Mesenteric fat pad (tissue), 1 donor: ENCODE data around the gene GARIN5A. TPM values are rescaled to one million over a fixed set of nuclear protein-coding genes. Genes with fewer than 3 reads are reported as not detected.

Experiments used
- DNase-seq: peaks from one replicate; pipeline ENCODE4 v3.0.0-alpha.2; 2020; ENCODE audit warnings: low spot score
- total RNA-seq: library from RNA; stranded (reverse); fragmentation: NEBNext Ultra II Directional; extraction: Animal tissue kit (Norgen Biotek cat#: 25700); gene quantifications from one replicate; pipeline ENCODE4 v1.2.1, GENCODE V29; 2021
- donor health status: DM: yes; HTN: yes; CAD: no.

GARIN5A gene
- total RNA-seq, 1 donor from 2014 or later, result 0.35 TPM

DNA sequence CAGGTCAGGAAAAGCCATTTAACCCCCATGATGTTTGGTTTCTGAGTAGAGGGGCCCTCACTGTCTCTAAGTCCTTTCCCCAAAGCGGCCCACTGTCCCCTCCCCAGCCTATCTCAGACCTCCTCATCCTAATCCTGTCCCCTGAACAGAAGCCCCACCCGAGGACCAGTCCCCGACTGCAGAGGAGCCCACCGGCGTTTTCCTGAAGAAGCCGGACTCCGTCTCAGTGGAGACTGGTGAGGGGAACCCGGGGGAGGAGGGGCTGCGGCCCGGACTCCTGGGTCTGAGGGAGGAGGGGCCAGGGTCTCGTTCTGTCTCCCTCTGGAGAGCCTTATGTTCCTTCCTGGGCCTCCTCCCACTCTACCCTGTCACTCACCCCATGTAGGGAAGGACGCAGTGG, 41.0 kb downstream of the GARIN5A start:
- no peak for DNase-seq

DNA sequence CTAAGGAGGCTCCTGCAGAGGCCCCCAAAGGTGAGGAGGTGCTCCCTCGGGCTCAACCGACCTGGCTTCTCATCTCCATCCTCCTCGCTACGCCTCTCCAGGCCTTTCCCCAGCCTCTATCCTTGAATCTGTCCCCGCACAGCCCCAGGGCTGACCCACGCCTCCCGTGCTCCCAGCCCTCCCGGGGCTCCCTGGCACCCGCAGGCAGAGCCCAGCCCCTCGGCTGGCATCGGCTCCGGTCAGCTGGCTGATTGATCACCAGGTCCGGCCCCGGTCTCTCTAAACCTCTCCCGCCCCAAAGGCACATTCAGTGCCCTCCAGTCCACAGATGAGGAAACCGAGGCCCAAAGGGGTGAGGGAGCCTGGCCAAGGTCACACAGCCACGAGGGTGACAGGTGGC, 41.4 kb downstream of the GARIN5A start:
- no peak for DNase-seq

- no peak for DNase-seq
These were observed 42.1 kb downstream of the GARIN5A start for GRCh38 chr19:50434525-50434924.

DNA sequence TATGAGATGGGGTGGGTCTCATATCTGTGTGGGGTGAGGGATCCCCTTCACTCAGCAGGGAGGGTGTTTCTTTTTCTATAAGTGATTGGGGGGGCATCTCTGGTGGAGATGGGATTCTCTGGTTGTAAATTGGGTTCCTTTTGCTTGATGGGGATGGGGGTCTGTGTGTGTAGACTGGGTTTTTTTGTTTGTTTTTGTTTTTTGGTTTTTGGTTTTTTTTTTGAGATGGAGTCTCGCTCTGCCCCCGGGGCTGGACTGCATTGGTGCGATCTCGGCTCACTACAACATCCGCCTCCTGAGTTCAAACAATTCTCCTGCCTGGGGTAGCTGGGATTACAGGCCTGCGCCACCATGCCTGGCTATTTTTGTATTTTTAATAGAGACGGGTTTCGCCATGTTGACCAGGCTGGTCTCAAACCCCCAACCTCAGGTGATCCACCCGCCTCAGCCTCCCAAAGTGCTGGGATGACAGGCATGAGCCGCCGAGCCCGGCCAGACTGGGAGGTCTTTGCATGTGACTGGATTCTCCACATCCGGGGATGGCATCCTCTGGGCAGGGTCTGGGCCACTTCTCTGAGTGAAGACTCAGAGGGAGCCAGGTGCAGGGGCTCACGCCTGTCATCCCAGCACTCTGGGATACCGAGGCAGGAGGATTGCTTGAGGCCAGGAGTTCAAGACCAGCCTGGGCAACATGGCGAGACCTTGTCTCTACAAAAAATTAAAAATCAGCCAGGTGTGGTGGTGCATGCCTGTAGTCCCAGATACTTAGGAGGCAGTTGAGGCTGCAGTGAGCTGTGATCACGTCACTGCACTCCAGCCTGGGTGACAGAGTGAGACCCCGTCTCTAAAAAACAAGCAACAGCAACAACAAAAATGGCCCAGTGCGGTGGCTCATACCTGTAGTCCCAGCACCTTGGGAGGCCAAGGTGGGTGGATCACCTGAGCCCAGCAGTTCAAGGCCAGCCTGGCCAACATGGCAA, 43.2 kb downstream of the GARIN5A start:
- DNase-seq, result no peak

DNA sequence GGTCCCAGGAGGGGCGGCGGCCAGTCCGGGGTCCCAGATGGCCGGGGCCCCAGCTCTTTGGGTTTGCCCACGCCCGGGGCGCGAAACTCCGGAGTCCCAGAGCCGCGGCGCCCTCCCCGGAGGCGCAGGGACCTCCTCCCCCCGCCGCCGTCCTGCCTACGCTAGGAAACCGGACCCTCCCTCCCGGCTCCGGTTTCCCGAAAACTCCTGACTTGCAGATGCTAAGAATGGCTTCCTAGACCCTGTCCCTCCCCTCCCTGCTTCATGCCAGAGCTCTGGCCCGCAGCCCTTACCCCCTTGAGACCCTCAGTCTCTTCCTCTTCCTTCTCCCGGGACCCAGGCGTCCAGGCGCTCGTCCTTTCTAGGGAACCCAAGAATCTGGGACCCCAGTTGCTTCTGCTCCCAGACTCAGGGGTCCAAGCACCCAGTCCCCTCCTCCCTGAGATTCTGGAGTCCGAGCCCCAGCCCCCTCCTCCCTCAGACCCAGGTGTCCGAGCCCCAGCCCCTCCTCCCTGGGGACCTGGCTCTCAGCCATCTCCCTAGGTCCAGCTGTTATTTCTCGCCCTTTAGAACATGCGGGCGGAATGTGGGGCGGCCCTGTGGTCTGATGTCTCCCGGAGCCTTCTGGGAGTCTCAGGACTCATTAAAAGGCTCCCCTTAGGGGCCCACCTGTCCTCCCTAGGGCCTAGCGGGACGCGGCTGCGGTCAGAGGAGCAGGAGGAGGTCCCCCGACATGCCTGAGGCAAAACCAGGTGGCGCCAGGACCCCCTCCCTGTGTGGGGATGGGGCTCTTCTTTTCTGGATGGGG, 44.2 kb downstream of the GARIN5A start, which contains the start of gene MYBPC2:
MYBPC2 (plus strand) TSS at position 672 of the 808 bp plus-strand sequence; CDS start at position 734, 62 bp downstream.
- DNase-seq, result no peak

DNA sequence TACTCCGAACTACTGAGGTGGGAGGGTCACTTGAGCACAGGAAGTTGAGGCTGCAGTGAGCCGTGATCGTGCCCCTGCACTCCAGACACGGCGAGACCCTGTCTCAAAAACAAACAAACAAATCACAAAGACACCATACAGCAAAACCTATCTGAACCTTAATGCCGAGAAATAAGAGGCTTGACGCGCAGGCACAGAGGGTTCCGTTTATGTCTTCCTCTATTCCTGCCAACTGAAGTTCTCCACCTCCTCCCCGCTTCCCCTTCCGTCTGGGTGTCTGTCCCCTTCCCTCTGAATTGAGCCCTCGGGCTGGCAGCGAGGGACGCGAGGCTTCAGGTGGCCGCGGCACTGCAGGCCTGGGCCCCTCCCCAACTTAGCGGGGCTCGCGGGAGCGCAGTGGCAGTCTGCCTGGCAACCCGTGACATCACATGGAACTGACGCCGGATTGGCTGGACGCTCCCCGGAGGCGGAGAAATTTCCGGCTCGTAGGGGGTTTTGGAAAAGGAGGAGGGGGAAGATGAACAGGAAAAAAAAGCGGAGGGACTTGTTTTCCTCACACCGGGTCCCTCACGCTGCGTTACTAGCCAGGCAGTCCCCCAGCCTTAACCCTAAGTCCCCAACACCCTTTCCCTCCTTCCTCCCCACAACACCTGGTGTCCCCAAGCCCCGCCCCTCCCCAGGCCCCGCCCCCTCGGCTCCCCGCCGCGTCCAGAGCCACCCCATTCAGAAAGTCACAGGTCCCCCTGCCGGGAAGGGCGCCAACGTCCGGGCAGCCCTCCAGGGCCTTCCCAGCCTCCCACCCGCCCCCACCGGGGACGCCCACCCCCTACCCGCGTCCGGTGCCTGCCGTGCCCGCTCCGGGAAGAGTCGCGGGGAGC, 45.1 kb downstream of the GARIN5A start:
- DNase-seq, result peak; percentile 95

DNA sequence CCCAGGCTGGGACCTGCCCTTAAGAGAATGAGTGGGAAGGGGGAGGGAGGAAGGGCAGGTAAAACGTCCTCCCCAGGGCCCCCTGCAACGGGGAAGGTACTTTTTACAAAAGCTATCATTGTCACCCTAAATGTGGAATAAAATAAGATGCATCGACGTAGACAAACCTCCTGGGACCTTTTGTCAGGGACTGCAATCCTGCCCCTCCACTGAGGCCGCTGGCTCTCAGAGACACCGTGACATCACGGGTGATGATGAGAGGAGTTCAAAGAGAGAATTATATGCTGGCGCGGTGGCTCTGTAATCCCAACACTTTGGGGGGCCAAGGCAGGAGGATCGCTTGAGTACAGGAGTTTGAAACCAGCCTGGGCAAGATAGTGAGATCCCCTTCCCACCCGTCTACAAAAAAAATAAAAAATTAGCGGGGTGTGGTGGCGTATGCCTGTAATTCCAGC, 45.7 kb downstream of the GARIN5A start:
- no peak for DNase-seq

- DNase-seq, result no peak
These were observed 47.7 kb downstream of the GARIN5A start for GRCh38 chr19:50428772-50429463.

DNA sequence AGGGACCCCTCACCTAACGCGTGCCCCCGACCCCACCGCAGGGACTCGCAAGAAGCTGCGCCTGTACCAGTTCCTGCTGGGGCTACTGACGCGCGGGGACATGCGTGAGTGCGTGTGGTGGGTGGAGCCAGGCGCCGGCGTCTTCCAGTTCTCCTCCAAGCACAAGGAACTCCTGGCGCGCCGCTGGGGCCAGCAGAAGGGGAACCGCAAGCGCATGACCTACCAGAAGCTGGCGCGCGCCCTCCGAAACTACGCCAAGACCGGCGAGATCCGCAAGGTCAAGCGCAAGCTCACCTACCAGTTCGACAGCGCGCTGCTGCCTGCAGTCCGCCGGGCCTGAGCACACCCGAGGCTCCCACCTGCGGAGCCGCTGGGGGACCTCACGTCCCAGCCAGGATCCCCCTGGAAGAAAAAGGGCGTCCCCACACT, 48.6 kb downstream of the GARIN5A start:
- DNase-seq, result peak; percentile 93

GRCh38 chr19:50427318-50427925, 49.2 kb downstream of the GARIN5A start:
- DNase-seq, result no peak

- no peak for DNase-seq
These were observed 51.1 kb downstream of the GARIN5A start for GRCh38 chr19:50425581-50425980.

- DNase-seq, result no peak
These were observed 53.2 kb downstream of the GARIN5A start for GRCh38 chr19:50423279-50424113.

- DNase-seq, result no peak
These were observed 54.0 kb downstream of the GARIN5A start for GRCh38 chr19:50422397-50423278.

DNA sequence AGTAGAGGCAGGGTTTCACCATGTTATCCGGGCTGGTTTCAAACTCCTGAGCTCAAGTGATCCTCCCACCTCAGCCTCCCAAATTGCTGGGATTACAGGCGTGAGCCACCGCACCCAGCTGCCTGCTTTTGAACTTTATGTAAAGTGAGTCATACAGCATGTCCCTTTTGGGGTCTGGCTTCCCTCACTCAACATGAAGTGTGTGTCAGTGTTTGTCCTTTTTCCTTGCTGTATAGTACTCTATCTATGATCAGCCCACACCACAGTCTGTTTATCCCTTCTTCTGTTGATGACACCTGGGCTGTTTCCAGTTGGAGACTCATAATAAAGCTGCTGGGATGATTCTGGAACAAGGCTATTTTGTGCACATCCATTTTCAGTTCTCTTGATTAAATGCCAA, 55.8 kb downstream of the GARIN5A start:
- no peak for DNase-seq

DNA sequence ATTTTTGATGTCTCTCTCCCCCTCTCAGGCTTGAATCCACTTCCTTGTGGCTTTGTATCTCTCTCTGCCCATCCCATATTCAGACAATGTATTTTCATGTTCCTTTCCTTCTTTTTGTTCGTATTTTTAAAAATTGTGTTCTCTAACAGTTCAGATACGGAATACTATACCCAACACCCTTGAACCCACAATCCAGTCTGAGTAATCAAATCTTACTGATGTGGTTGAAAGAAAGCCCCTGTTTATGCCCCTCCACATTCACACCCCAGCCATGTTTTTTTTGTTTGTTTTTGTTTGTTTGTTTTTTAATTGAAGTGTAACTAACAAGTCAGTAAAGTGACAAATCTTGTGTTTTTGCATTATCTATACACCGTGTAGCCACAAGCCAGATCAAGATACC, 56.5 kb downstream of the GARIN5A start:
- DNase-seq, result no peak

GRCh38 chr19:50419580-50420035, 57.0 kb downstream of the GARIN5A start:
- no peak for DNase-seq

DNA sequence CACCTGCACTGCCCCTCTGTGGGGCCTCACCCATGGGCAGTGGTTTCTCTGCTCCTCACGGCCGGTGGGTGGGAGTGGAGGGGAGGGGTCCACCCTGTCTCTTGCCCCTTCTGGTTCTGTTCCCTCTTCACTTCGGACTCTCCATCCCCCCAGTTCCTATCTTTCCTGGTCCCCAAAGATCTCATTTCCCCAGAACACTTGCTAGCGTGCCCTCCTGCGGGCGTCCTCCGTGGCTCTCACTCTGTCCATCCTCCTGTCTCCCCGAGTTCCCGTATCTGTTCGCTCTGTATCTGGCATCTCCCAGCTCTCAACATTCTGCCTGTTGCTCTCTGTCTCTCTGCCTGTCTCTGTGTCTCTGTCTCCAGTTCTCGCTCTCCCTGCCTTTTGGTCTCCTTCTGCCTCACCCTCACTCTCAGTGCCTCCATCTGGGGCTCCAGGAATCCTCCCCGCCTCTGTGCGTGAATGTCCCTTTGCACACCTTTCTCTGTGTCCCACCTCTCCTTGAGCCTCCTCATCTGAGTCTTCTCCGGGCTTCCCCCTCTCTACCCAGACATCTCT, 57.5 kb downstream of the GARIN5A start:
- DNase-seq, result no peak
